ENCODE data around the gene MEN1. TPM values are rescaled to one million over a fixed set of nuclear protein-coding genes. Genes with fewer than 3 reads are reported as not detected.

MEN1 gene
- 23.5 to 42.2 TPM (median 41.1 TPM) in 5 replicates for total RNA-seq (2022; extraction: Qiagen RNA extraction)

GRCh38 chr11:64810271-64810890, at the start of gene MEN1:
MEN1 (minus strand) TSS chr11:64810551; CDS start chr11:64810109, 442 bp downstream.

GRCh38 chr11:64844330-64845128, 34.2 kb upstream of the MEN1 start, which contains the start of gene CDC42BPG:
CDC42BPG (minus strand) TSS chr11:64844653; CDS start chr11:64844569, 84 bp downstream.

GRCh38 chr11:64803158-64803845, 7.0 kb downstream of the MEN1 start, which contains the start of gene MAP4K2:
MAP4K2 (minus strand) TSS chr11:64803214; CDS start chr11:64803149, 65 bp downstream.

GRCh38 chr11:64778473-64779298, 31.7 kb downstream of the MEN1 start, which contains the start of gene SF1:
SF1 (minus strand) TSS chr11:64778542; CDS start chr11:64778392, 150 bp downstream.

GRCh38 chr11:64759722-64760719, 50.3 kb downstream of the MEN1 start, which contains the start of gene PYGM:
PYGM (minus strand) TSS chr11:64759974; CDS start chr11:64759898, 76 bp downstream.

Other genes with a start within 250 kb of the MEN1 start
- not detected in 5 replicates for gene SLC22A12, start 219.3 kb downstream of the MEN1 start, total RNA-seq (2022; extraction: Qiagen RNA extraction)
- 0.13 to 0.31 TPM (median 0.20 TPM) in 5 replicates for gene NRXN2, start 87.4 kb downstream of the MEN1 start, total RNA-seq (2022; extraction: Qiagen RNA extraction)
- 0.71 to 2.2 TPM (median 1.6 TPM) in 5 replicates for gene RASGRP2, start 66.4 kb downstream of the MEN1 start, total RNA-seq (2022; extraction: Qiagen RNA extraction)
- 0.17 to 0.69 TPM (median 0.39 TPM) in 5 replicates for gene PYGM, start 50.6 kb downstream of the MEN1 start, total RNA-seq (2022; extraction: Qiagen RNA extraction)
- gene SF1, start 32.0 kb downstream of the MEN1 start, total RNA-seq (2022; extraction: Qiagen RNA extraction): 167 to 200 TPM (median 182 TPM) in 5 replicates
- gene MAP4K2, start 7.3 kb downstream of the MEN1 start, total RNA-seq (2022; extraction: Qiagen RNA extraction): 5.4 to 9.2 TPM (median 8.5 TPM) in 5 replicates
- 1.0 to 1.6 TPM (median 1.5 TPM) in 5 replicates for gene CDC42BPG, start 34.1 kb upstream of the MEN1 start, total RNA-seq (2022; extraction: Qiagen RNA extraction)
- 83.3 to 124 TPM (median 119 TPM) in 5 replicates for gene EHD1, start 68.1 kb upstream of the MEN1 start, total RNA-seq (2022; extraction: Qiagen RNA extraction)
- gene ATG2A, start 106.7 kb upstream of the MEN1 start, total RNA-seq (2022; extraction: Qiagen RNA extraction): 11.0 to 20.8 TPM (median 19.2 TPM) in 5 replicates
- gene PPP2R5B, start 114.1 kb upstream of the MEN1 start, total RNA-seq (2022; extraction: Qiagen RNA extraction): 3.5 to 4.4 TPM (median 4.1 TPM) in 5 replicates
- gene GPHA2, start 125.3 kb upstream of the MEN1 start, total RNA-seq (2022; extraction: Qiagen RNA extraction): not detected in 5 replicates
- gene MAJIN, start 161.6 kb upstream of the MEN1 start, total RNA-seq (2022; extraction: Qiagen RNA extraction): not detected in 5 replicates
- gene BATF2, start 186.4 kb upstream of the MEN1 start, total RNA-seq (2022; extraction: Qiagen RNA extraction): 0.33 to 0.65 TPM (median 0.47 TPM) in 5 replicates
- gene ARL2, start 203.6 kb upstream of the MEN1 start, total RNA-seq (2022; extraction: Qiagen RNA extraction): 172 to 187 TPM (median 178 TPM) in 5 replicates
- 18.9 to 23.9 TPM (median 22.8 TPM) in 5 replicates for gene SNX15, start 216.9 kb upstream of the MEN1 start, total RNA-seq (2022; extraction: Qiagen RNA extraction)
- 33.5 to 51.7 TPM (median 49.0 TPM) in 5 replicates for gene SAC3D1, start 230.7 kb upstream of the MEN1 start, total RNA-seq (2022; extraction: Qiagen RNA extraction)
- 0.18 TPM in 1 of 5 replicates, not detected in the others for gene NAALADL1, start 248.0 kb upstream of the MEN1 start, total RNA-seq (2022; extraction: Qiagen RNA extraction)